ENCODE measurements around the gene ZNF841.
"Not testable (repeated sequence)": the region's sequence is repeated elsewhere in the genome, so short reads cannot be mapped to it uniquely, and the experiment has no call there.

The ZNF841 gene

GRCh38 chr19:52066258-52066863, 29.2 kb downstream of the ZNF841 start:
- DNase-seq (ENCODE audit: low read depth): no peak
- no peak overlapping the region for H3K4me3 ChIP-seq (replicated peaks; ENCODE audit: low read depth, low read length)
- TF ChIP-seq, protein P1, sequence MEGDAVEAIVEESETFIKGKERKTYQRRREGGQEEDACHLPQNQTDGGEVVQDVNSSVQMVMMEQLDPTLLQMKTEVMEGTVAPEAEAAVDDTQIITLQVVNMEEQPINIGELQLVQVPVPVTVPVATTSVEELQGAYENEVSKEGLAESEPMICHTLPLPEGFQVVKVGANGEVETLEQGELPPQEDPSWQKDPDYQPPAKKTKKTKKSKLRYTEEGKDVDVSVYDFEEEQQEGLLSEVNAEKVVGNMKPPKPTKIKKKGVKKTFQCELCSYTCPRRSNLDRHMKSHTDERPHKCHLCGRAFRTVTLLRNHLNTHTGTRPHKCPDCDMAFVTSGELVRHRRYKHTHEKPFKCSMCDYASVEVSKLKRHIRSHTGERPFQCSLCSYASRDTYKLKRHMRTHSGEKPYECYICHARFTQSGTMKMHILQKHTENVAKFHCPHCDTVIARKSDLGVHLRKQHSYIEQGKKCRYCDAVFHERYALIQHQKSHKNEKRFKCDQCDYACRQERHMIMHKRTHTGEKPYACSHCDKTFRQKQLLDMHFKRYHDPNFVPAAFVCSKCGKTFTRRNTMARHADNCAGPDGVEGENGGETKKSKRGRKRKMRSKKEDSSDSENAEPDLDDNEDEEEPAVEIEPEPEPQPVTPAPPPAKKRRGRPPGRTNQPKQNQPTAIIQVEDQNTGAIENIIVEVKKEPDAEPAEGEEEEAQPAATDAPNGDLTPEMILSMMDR (IDR thresholded peaks at IDR 0.05; ENCODE audit: low read length, missing control alignments): no peak

- no peak for DNase-seq (ENCODE audit: low read depth)
- no peak overlapping the region for H3K4me3 ChIP-seq (replicated peaks; ENCODE audit: low read depth, low read length)
- TF ChIP-seq, protein P1 (IDR thresholded peaks at IDR 0.05; ENCODE audit: low read length, missing control alignments): no peak
Observed at GRCh38 chr19:52065399-52065798, 30.2 kb downstream of the ZNF841 start.

- H3K4me3 ChIP-seq (replicated peaks; ENCODE audit: low read depth, low read length); DNase-seq (ENCODE audit: low read depth): not testable (repeated sequence)
Observed at GRCh38 chr19:52056480-52056879, 39.1 kb downstream of the ZNF841 start.

DNA sequence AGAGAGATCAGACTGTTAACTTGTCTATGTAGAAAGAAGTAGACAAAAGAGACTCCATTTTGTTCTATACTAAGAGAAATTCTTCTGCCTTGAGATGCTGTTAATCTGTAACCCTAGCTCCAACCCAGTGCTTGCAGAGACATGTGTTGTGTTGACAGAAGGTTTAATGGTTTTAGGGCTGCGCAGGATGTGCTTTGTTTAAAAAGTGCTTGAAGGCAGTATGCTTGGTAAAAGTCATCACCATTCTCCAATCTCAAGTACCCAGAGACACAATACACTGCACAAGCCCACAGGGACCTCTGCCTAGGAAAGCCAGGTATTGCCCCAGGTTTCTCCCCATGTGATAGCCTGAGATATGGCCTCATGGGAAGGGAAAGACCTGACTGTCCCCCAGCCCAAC, 43.8 kb downstream of the ZNF841 start:
- not testable (repeated sequence) for DNase-seq (ENCODE audit: low read depth); H3K4me3 ChIP-seq (replicated peaks; ENCODE audit: low read depth, low read length)

DNA sequence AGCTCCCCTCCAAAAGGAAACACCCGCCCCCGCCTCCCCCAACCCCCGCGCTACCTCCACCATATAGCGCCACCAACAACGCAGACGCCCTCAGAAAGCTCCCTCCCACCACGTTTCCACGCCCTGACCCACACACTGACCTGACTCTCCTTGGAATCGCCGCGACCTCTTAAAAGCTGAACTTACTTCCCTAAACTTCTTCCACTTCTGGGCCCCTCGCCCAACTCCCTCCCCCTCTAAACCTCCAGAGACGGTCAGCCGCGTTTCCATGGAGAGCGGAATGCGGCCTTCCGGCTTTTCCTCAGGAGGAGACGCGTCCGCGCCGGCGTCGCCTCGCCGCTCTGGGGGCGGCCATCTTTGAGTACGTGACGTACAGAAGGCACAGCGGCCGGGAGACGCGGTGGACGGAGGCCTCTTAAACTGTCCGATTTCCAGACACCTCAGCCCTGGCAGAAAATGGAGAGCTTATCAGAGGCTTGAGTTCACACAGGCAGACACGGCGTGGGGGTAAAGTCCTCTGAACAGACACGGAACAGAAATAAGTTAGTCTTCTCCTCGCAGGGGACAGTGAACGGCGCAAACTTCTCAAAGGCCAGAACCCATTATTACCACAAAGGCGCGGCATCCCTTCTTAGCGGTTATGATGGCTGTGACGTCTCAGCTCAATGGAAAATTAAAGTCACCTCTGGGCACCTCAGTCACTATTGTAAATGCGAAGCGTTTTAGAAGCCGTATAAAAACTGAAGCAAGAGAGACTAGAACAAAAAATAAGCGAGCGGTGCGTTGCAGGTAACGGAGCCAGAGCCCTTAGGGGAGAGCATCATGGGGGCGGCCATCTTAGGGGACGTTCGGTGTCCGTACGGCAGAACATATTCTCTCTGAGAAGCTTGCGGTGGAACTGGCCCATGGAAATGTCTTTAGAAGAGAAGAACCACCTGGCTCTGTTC, 46.7 kb downstream of the ZNF841 start, which contains the start of gene ZNF432:
TSS of gene ZNF432 (minus strand) at position 284 of the 947 bp plus-strand sequence. CDS start 1,970 bp downstream, outside the sequence.
- H3K4me3 ChIP-seq (replicated peaks; ENCODE audit: low read depth, low read length): peak within 1 kb of the TSS; percentile 70
- TF ChIP-seq, protein P1 (IDR thresholded peaks at IDR 0.05; ENCODE audit: low read length, missing control alignments): no peak
- DNase-seq (ENCODE audit: low read depth): peak; percentile 96

GRCh38 chr19:52039169-52039568, 56.4 kb downstream of the ZNF841 start:
- TF ChIP-seq, protein P1 (IDR thresholded peaks at IDR 0.05; ENCODE audit: low read length, missing control alignments): no peak
- no peak for DNase-seq (ENCODE audit: low read depth)
- no peak overlapping the region for H3K4me3 ChIP-seq (replicated peaks; ENCODE audit: low read depth, low read length)

DNA sequence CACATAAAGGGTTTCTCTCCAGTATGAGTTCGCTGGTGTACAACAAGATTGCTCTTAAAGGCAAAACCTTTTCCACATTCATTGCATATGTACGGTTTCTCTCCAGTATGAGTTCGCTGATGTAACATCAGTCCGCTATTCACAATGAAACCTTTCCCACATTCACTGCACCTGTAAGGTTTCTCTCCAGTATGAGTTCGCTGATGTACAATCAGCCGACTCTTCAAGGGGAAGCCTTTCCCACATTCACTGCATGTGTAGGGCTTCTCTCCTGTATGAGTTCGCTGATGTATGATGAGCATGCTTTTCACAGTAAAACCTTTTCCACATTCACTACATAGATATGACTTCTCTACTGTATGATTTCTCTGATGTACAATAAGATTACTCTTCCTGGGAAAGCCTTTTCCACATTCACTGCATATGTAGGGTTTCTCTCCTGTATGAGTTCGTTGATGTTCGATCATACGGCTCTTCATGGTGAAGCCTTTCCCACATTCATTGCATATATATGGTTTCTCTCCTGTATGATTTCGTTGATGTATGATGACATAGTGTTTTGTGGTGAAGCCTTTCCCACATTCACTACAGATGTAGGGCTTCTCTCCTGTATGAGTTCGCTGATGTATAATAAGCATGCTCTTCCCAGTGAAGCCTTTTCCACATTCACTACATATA, 61.4 kb downstream of the ZNF841 start:
- peak; percentile 13 for DNase-seq (ENCODE audit: low read depth)
- H3K4me3 ChIP-seq (replicated peaks; ENCODE audit: low read depth, low read length): no peak overlapping the region
- TF ChIP-seq, protein P1 (IDR thresholded peaks at IDR 0.05; ENCODE audit: low read length, missing control alignments): no peak

All from fibroblast of pulmonary artery (primary cell).